Measurements from ENCODE around the gene CPEB3. TPM values are rescaled to one million over a fixed set of nuclear protein-coding genes. Genes with fewer than 3 reads are reported as not detected.
A peak's percentile ranks its signal among the peaks of the same experiment; 100 is the strongest.

CPEB3 gene
- total RNA-seq, 1 donor from 2014 or later = 8.8 TPM

GRCh38 chr10:92213049-92213448 lies 77.8 kb downstream of the CPEB3 start:
- Histone ChIP-seq H3K27ac (no peak overlapping the region), H3K4me1 (peaks cover 14% of the 10 kb centered on the region), H3K4me3 (no peak overlapping the region), H3K36me3 (no peaks in the 10 kb centered on the region), H3K9me3 (no peaks in the 10 kb centered on the region), H3K27me3 (no peaks in the 10 kb centered on the region)
- intact Hi-C loops (cut with DNase I) = no loop called here
- TF ChIP-seq CTCF (IDR thresholded peaks at IDR 0.05) = no peak
- no peak for TF ChIP-seq POLR2AphosphoS5 (IDR thresholded peaks at IDR 0.05; ENCODE audit: insufficient read depth in 1 of 2, low read depth in 1 of 2)
- no peak for TF ChIP-seq POLR2A (IDR thresholded peaks at IDR 0.05)
- no peak for DNase-seq (ENCODE audit: extremely low spot score in 2 of 2)

GRCh38 chr10:92208736-92209135 lies 82.1 kb downstream of the CPEB3 start:
- Histone ChIP-seq H3K27me3 (no peaks in the 10 kb centered on the region), H3K4me1 (peaks cover 19% of the 10 kb centered on the region), H3K27ac (no peak overlapping the region), H3K9me3 (no peaks in the 10 kb centered on the region), H3K4me3 (no peak overlapping the region), H3K36me3 (no peaks in the 10 kb centered on the region)
- TF ChIP-seq POLR2AphosphoS5 (IDR thresholded peaks at IDR 0.05; ENCODE audit: insufficient read depth in 1 of 2, low read depth in 1 of 2) (peak in 1 of 2 donors; percentile 17), POLR2A (IDR thresholded peaks at IDR 0.05) (no peak)
- DNase-seq (ENCODE audit: extremely low spot score in 2 of 2) = no peak
- intact Hi-C loops (cut with DNase I) = no loop called here

- intact Hi-C loops (cut with DNase I) = no loop called here
- Histone ChIP-seq H3K27ac (no peak overlapping the region), H3K4me1 (peaks cover 19% of the 10 kb centered on the region), H3K27me3 (no peaks in the 10 kb centered on the region), H3K9me3 (no peaks in the 10 kb centered on the region), H3K4me3 (no peak overlapping the region), H3K36me3 (no peaks in the 10 kb centered on the region)
- no peak for TF ChIP-seq POLR2A (IDR thresholded peaks at IDR 0.05)
- no peak for TF ChIP-seq CTCF (IDR thresholded peaks at IDR 0.05)
- no peak for TF ChIP-seq POLR2AphosphoS5 (IDR thresholded peaks at IDR 0.05; ENCODE audit: insufficient read depth in 1 of 2, low read depth in 1 of 2)
- no peak for DNase-seq (ENCODE audit: extremely low spot score in 2 of 2)
Observed at GRCh38 chr10:92208157-92208720, 82.6 kb downstream of the CPEB3 start.

GRCh38 chr10:92207061-92207460 lies 83.8 kb downstream of the CPEB3 start:
- no peak overlapping the region for H3K4me3 ChIP-seq
- no peaks in the 10 kb centered on the region for H3K36me3 ChIP-seq
- no peak for TF ChIP-seq POLR2A (IDR thresholded peaks at IDR 0.05)
- no peak for TF ChIP-seq POLR2AphosphoS5 (IDR thresholded peaks at IDR 0.05; ENCODE audit: insufficient read depth in 1 of 2, low read depth in 1 of 2)
- no peak for TF ChIP-seq CTCF (IDR thresholded peaks at IDR 0.05)
- H3K27ac ChIP-seq = no peak overlapping the region
- H3K27me3 ChIP-seq = no peaks in the 10 kb centered on the region
- no peaks in the 10 kb centered on the region for H3K9me3 ChIP-seq
- no peak for DNase-seq (ENCODE audit: extremely low spot score in 2 of 2)
- H3K4me1 ChIP-seq = peaks cover 19% of the 10 kb centered on the region
- intact Hi-C loops (cut with DNase I) = no loop called here

- intact Hi-C loops (cut with DNase I) = no loop called here
- no peak for DNase-seq (ENCODE audit: extremely low spot score in 2 of 2)
- Histone ChIP-seq H3K27ac (no peak overlapping the region), H3K9me3 (no peaks in the 10 kb centered on the region), H3K4me3 (no peak overlapping the region), H3K36me3 (no peaks in the 10 kb centered on the region), H3K4me1 (peaks cover 7% of the 10 kb centered on the region), H3K27me3 (no peaks in the 10 kb centered on the region)
- TF ChIP-seq CTCF (IDR thresholded peaks at IDR 0.05) (no peak), POLR2A (IDR thresholded peaks at IDR 0.05) (no peak), POLR2AphosphoS5 (IDR thresholded peaks at IDR 0.05; ENCODE audit: insufficient read depth in 1 of 2, low read depth in 1 of 2) (no peak)
Observed at GRCh38 chr10:92203919-92204623, 86.8 kb downstream of the CPEB3 start.

All from vagina (tissue), 2 donors.